GM10248 (cell line): ENCODE measurements around the gene DNPEP.

ENCODE experiments used
- CTCF ChIA-PET: fragments of 300-600 bp; sonication (Branson Sonifier 250); formaldehyde crosslinking; extraction: SDS; loops from one replicate; lab custom pipeline; 2021; ENCODE audit warnings: antibody characterized with exemption; lab: Yijun Ruan, JAX
- POLR2A ChIA-PET: fragments of 350-650 bp; sonication (Branson Sonifier 250); formaldehyde crosslinking; extraction: SDS; loops from one replicate; lab custom pipeline; 2020; ENCODE audit warnings: antibody characterized with exemption; lab: Yijun Ruan, JAX
- DNase-seq: peaks from one replicate; pipeline ENCODE4 v3.0.0; 2012; ENCODE audit errors: extremely low spot score
- TF ChIP-seq, protein P1 (sequence below): IDR thresholded peaks from 2 replicates; pipeline ENCODE4 v1.5.1; 2012; ENCODE audit warnings: mild to moderate bottlenecking, low read depth; ENCODE audit errors: extremely low read depth, missing control alignments, control extremely low read depth

Gene DNPEP

DNA sequence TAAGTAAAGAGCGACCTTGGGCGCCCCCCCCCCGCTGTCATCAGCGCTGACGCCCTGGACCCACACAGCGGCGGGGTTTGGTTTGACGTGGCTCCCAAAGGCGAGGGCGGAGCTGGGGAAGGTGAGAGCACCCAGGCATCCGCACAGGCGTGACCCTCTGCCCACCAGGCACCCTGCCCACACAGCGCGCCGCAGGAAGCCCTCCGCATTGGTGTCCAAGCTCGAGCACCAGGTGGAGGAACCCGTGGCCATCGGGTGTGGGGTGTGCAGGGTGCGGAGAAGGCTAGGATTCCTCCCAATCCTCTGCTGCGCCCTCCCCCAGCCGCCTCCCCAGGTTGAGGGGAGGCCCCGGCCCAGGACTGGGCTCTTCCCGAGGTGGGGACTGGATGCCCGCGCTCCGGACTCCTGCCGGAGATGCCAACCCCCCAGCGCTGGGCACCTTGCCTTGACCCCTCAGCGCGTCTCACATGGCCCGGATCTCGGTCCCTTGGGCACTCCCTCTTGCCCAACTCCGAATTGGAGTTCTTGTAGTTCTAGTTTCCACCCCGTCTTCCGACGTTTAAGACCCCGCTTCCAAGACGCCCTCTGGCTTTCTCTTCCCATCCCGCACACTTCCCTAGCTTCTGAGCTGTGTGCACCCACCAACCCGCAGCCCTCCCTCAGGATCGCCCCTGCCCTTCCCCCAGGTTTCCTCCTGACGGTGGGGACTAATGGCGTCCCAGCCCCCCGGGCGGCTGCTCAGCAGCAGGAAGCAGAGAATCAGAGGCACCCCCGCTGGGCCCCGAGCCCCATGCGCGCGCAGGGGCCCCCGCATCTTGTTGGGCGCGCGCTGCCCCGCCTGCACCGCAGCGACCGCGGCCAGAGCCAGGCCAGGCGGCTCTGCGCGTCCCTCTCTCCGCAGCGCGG is 29.3 kb downstream of the DNPEP start:
- TF ChIP-seq, protein P1, sequence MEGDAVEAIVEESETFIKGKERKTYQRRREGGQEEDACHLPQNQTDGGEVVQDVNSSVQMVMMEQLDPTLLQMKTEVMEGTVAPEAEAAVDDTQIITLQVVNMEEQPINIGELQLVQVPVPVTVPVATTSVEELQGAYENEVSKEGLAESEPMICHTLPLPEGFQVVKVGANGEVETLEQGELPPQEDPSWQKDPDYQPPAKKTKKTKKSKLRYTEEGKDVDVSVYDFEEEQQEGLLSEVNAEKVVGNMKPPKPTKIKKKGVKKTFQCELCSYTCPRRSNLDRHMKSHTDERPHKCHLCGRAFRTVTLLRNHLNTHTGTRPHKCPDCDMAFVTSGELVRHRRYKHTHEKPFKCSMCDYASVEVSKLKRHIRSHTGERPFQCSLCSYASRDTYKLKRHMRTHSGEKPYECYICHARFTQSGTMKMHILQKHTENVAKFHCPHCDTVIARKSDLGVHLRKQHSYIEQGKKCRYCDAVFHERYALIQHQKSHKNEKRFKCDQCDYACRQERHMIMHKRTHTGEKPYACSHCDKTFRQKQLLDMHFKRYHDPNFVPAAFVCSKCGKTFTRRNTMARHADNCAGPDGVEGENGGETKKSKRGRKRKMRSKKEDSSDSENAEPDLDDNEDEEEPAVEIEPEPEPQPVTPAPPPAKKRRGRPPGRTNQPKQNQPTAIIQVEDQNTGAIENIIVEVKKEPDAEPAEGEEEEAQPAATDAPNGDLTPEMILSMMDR, result no peak
- ChIA-PET CTCF (interaction anchor here (1.2 to 1.5 kb wide), 3 partner anchors 9 to 81 kb away, joined by 3 to 4 read pairs (median 3); no protein-coding TSS in a partner anchor), POLR2A (no interaction called here)
- DNase-seq, result no peak

DNA sequence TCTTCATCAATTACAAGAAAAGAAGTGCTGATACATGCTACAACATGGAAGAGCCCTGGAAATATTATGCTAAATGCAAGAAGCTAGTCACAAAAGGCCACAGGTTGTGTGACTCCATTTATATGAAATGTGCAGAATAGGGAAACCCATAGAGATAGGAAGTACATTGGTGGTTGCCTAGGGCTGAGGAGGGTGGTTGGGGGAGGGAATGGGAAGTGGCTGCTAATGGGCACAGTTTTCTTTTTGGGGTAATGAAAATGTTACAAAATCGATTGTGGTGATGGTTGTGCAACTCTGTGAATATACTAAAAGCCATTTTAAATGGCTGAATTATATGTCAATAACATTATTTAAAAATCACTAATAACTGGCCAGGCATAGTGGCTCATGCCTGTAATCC is 30.9 kb downstream of the DNPEP start:
- no peak for DNase-seq
- TF ChIP-seq, protein P1, result no peak
- POLR2A ChIA-PET, result interaction anchor here (0.6 to 0.7 kb wide), 3 partner anchors 14 to 27 kb away, joined by 3 to 4 read pairs (median 3); no protein-coding TSS in a partner anchor
- CTCF ChIA-PET, result interaction anchor here (1.4 to 1.5 kb wide), 2 partner anchors 8 to 197 kb away, joined by 3 read pairs; no protein-coding TSS in a partner anchor

DNA sequence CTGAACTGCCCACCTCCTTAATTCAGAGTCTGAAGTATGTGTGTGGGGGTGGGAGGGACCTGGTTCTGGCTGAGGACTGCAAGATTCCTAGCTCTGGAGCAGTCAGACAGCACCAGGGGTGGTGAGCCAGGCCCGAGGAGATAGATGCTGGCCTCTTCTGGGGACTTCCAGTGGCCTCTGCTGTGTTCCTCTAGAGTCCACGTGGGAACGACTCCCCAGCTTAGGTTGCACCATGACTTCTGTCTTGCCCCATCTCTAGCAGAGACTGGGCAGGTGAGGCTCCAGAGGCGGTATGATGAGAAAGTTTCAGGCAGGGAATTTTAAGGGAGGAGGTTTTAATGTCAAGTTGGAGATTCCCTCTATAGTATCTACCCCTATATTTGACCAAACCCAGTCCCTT is 33.1 kb downstream of the DNPEP start:
- no peak for DNase-seq
- ChIA-PET POLR2A (no interaction called here), CTCF (interaction anchor here (1.1 to 4.2 kb wide), 2 partner anchors 12 to 24 kb away, joined by 3 to 26 read pairs; no protein-coding TSS in a partner anchor)
- TF ChIP-seq, protein P1, result no peak

DNA sequence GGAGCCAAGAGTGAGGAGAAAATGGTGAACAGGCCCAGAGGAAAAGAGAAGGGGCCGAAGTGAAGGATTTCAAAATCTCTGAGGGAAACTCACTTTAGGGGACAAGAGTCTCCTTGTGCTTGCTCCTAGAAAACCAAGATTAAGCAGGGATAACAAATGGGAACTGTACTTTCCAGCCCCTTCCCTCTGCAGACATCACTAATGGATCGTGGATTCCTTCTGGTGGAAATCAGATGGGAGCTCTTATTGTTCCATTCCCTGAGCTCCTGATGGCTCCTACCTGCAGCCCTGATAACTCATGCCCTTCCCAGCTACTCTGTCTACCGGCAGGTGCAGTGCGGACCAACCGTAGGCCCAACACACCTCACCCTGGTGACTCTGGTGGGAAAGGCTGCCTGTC is 34.6 kb downstream of the DNPEP start:
- TF ChIP-seq, protein P1, result no peak
- POLR2A ChIA-PET, result no interaction called here
- no peak for DNase-seq
- CTCF ChIA-PET, result interaction anchor here (0.8 to 4.2 kb wide), 8 partner anchors 8 to 58 kb away, joined by 3 to 26 read pairs (median 4); no protein-coding TSS in a partner anchor

DNA sequence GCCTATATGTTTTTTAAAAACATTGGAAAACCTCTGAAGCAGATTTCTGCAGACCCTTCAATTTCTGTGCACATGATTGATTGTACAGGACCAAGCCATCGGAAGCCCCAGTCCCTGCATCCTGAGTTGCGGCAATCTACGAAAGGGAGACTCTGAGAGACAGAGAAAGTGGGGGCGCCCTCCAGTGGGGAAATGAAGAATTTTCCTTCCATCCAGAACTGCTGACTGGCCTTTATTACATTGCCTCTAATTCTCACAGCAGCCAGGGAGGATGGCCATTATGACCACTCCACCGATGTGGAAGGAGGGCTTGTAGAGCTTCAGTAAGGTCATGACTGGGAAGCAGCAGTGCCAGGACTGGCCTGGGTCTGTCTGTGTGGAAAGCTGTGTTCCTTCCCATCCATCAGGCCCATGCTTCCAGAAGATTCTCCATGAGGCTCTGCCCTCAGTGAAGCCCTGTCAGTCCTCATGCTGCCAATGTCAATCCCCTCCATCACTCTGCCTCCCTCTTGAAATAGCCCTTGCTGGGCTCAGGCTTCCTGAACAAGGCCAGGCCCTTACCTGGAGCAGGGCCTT is 35.2 kb downstream of the DNPEP start:
- POLR2A ChIA-PET, result no interaction called here
- peak; percentile 75 for DNase-seq
- TF ChIP-seq, protein P1, result peak; percentile 65
- CTCF ChIA-PET, result interaction anchor here (0.8 to 4.2 kb wide), 13 partner anchors 9 to 337 kb away, joined by 3 to 26 read pairs (median 4); no protein-coding TSS in a partner anchor

DNA sequence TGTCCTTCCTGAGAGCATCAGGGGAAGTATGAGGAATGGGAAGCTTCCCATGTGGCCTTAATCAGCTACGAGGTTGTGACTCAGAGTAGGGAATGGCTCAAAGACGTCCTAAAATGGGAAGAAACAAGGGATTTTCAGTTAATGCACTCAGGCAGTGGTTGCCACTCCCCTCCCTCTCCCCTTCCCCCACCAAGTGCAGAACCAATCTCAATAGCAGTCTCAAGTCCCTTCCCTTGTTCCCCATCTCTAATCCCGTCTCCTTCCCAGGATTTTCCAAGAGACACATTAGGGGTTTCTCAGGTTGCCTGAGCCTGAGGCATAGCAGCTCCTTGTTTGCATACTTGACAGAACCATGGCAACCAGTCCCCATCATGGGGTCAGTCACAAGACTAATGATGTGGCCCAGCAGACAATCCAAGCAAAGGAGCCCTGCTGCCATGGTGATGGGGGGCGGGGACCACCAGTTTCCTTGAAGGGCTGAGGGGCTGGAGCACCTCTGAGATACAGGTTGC is 36.9 kb downstream of the DNPEP start:
- ChIA-PET POLR2A (no interaction called here), CTCF (interaction anchor here (0.9 to 3.3 kb wide), 10 partner anchors 10 to 196 kb away, joined by 3 to 18 read pairs (median 4); no protein-coding TSS in a partner anchor)
- TF ChIP-seq, protein P1, result no peak
- no peak for DNase-seq
